HCT116 (cell line): ENCODE data around the gene SLFN5. TPM values are rescaled to one million over a fixed set of nuclear protein-coding genes. Genes with fewer than 3 reads are reported as not detected.

Source experiments
- ATAC-seq: fragments of 200-7000 bp; cut with Tn5 transposase; 2 replicates; pipeline ENCODE4 v1.9.1; 2020; ENCODE audit warnings: mild to moderate bottlenecking, moderate library complexity
- BruUV-seq: library from RNA; stranded (reverse); fragments of 400-500 nt; replicated peaks from 2 replicates; lab custom pipeline; 2021; lab: Mats Ljungman, UMichigan
- CTCF ChIA-PET: fragments of 300-600 bp; sonication (Branson Sonifier 250); formaldehyde crosslinking; loops from one replicate; lab custom pipeline; 2021; ENCODE audit warnings: antibody characterized with exemption; lab: Charles Lee
- POLR2A ChIA-PET: fragments of 300-600, 350-600 bp; sonication (Branson Sonifier 250); formaldehyde crosslinking; loops from one replicate; lab custom pipeline; 2021; ENCODE audit warnings: antibody characterized with exemption; lab: Charles Lee
- RAD21 ChIA-PET, 2 experiments: fragments of 300-600 bp; sonication (Branson Sonifier 250); formaldehyde crosslinking; loops; one replicate each; lab custom pipeline; 2023; ENCODE audit warnings: low total read pairs in 2 of 2; ENCODE audit not compliant: uncharacterized antibody in 2 of 2, unreplicated experiment in 2 of 2, low non-redundant PET in 1 of 2; lab: Charles Lee
- DNase-seq: peaks from one replicate; pipeline ENCODE4 v3.0.0-alpha.2; 2010; ENCODE audit warnings: low read depth, low spot score
- H2AFZ ChIP-seq: fragments of 200-600 bp; shearing (Covaris generic), sonication (generic); 2 replicates; pipeline ENCODE4 v1.6.1; 2017; ENCODE audit warnings: low read depth, mixed run types, mixed read lengths, antibody characterized with exemption, low read length; ENCODE audit not compliant: poor library complexity, severe bottlenecking
- H3K27ac ChIP-seq: 2 replicates; pipeline ENCODE4 v1.5.1; 2012; ENCODE audit warnings: low read depth, low read length
- H3K27me3 ChIP-seq: fragments of 200-600 bp; sonication (generic); 2 replicates; pipeline ENCODE4 v1.6.1; 2016; ENCODE audit warnings: mixed run types, low read length, mixed read lengths; ENCODE audit not compliant: insufficient read depth
- H3K36me3 ChIP-seq, 2 experiments: fragments of 200-500 bp in 1 of 2; fragments of 200-600 bp in 1 of 2; sonication (Bioruptor generic) in 1 of 2; sonication (generic) in 1 of 2; 2 replicates each; pipeline versions ENCODE4 v1.5.1 to v1.6.1; 2014 to 2016; ENCODE audit warnings: low read length in 2 of 2, inconsistent platforms in 1 of 2, mixed read lengths in 1 of 2, mixed run types in 1 of 2; ENCODE audit not compliant: insufficient read depth in 2 of 2, control insufficient read depth in 1 of 2
- H3K4me1 ChIP-seq, 2 experiments: fragments of 200-600 bp in 1 of 2; sonication (generic) in 1 of 2; 2 replicates each; pipeline versions ENCODE4 v1.5.1 to v1.6.1; 2012 to 2017; ENCODE audit warnings: low read length in 2 of 2, inconsistent platforms in 1 of 2, mild to moderate bottlenecking in 1 of 2, mixed read lengths in 1 of 2, mixed run types in 1 of 2, moderate library complexity in 1 of 2; ENCODE audit not compliant: insufficient read depth in 2 of 2, control insufficient read depth in 1 of 2
- H3K4me2 ChIP-seq: fragments of 200-600 bp; sonication (generic); 2 replicates; pipeline ENCODE4 v1.6.1; 2017; ENCODE audit warnings: mixed run types, low read length, mixed read lengths
- H3K4me3 ChIP-seq, 2 experiments: fragments of 200-600 bp in 1 of 2; sonication (generic) in 1 of 2; replicated peaks in 1 of 2; 2 replicates each; pipeline ENCODE4 v1.5.1; 2011 to 2016; ENCODE audit warnings: low read length in 2 of 2, control low read depth in 1 of 2, low read depth in 1 of 2, mild to moderate bottlenecking in 1 of 2, mixed read lengths in 1 of 2, mixed run types in 1 of 2
- H3K79me2 ChIP-seq: fragments of 200-600 bp; sonication (generic); 2 replicates; pipeline ENCODE4 v1.6.1; 2017; ENCODE audit warnings: mild to moderate bottlenecking, mixed run types, low read length, moderate library complexity, mixed read lengths; ENCODE audit not compliant: insufficient read depth
- H3K9ac ChIP-seq: fragments of 200-600 bp; sonication (generic); 2 replicates; pipeline ENCODE4 v1.6.1; 2016; ENCODE audit warnings: low read length, mixed read lengths
- H3K9me2 ChIP-seq: fragments of 200-600 bp; sonication (generic), shearing (Covaris generic); 2 replicates; pipeline ENCODE4 v1.6.1; 2017; ENCODE audit warnings: mixed run types, mild to moderate bottlenecking, moderate library complexity; ENCODE audit not compliant: insufficient read depth
- H3K9me3 ChIP-seq, 2 experiments: fragments of 200-500 bp in 1 of 2; fragments of 200-600 bp in 1 of 2; sonication (Bioruptor generic) in 1 of 2; sonication (generic) in 1 of 2; 2 replicates each; pipeline ENCODE4 v1.6.1; 2014 to 2017; ENCODE audit warnings: low read length in 2 of 2, mixed read lengths in 2 of 2, inconsistent platforms in 1 of 2, low read depth in 1 of 2, mild to moderate bottlenecking in 1 of 2, mixed run types in 1 of 2, moderate library complexity in 1 of 2; ENCODE audit not compliant: control insufficient read depth in 1 of 2, insufficient read depth in 1 of 2
- H4K20me1 ChIP-seq: fragments of 200-600 bp; sonication (generic), shearing (Covaris generic); 2 replicates; pipeline ENCODE4 v1.6.1; 2017; ENCODE audit warnings: mixed run types, mild to moderate bottlenecking, moderate library complexity; ENCODE audit not compliant: insufficient read depth
- EZH2 ChIP-seq: fragments of 200-600 bp; sonication (generic); IDR thresholded peaks from 2 replicates; pipeline ENCODE4 v1.6.1; 2017; ENCODE audit warnings: antibody characterized with exemption, mixed run types
- EZH2phosphoT487 ChIP-seq: fragments of 200-600 bp; IDR thresholded peaks from 2 replicates; pipeline ENCODE4 v1.6.1; 2018; ENCODE audit warnings: antibody characterized with exemption, borderline replicate concordance
- POLR2AphosphoS5 ChIP-seq: IDR thresholded peaks from 2 replicates; pipeline ENCODE4 v1.6.1; 2011; ENCODE audit warnings: mild to moderate bottlenecking, low read depth, low read length, moderate library complexity
- SRF ChIP-seq: IDR thresholded peaks from 2 replicates; pipeline ENCODE4 v1.6.1; 2012; ENCODE audit warnings: low read depth
- TCF7L2 ChIP-seq: IDR thresholded peaks from 2 replicates; pipeline ENCODE4 v1.7.0; 2011; ENCODE audit warnings: borderline replicate concordance, inconsistent platforms; ENCODE audit not compliant: insufficient read depth, insufficient read length; ENCODE audit errors: extremely low read depth
- ZNF274 ChIP-seq: fragments of 200-500 bp; sonication (Bioruptor generic); IDR thresholded peaks from 2 replicates; pipeline ENCODE4 v1.6.1; 2014; ENCODE audit warnings: mild to moderate bottlenecking, low read depth, low read length, inconsistent platforms
- intact Hi-C: fragments of 100-400 bp; cut with micrococcal nuclease; formaldehyde crosslinking; loops from 2 replicates; pipeline ENCODE4 v1.10.0; 2022
- total RNA-seq: library from RNA; stranded (reverse); gene quantifications from one replicate; pipeline ENCODE4 v1.2.1, GENCODE V29; 2021; ENCODE audit not compliant: unreplicated experiment
- TF ChIP-seq, protein P1 (sequence below): IDR thresholded peaks from 2 replicates; pipeline ENCODE4 v1.6.1; 2012; ENCODE audit warnings: low read depth
- TF ChIP-seq, protein P2 (sequence below), 3 experiments: fragments of 200-600 bp in 1 of 3; sonication (generic) in 1 of 3; IDR thresholded peaks in 2 of 3; conservative IDR thresholded peaks in 1 of 3; 2 replicates each; pipeline ENCODE4 v1.5.1; 2012 to 2017; ENCODE audit warnings: low read depth in 2 of 3, low read length in 2 of 3, antibody characterized with exemption in 1 of 3, borderline replicate concordance in 1 of 3, control low read depth in 1 of 3, mild to moderate bottlenecking in 1 of 3, mixed read lengths in 1 of 3, mixed run types in 1 of 3, moderate library complexity in 1 of 3; ENCODE audit not compliant: insufficient read depth in 1 of 3

The SLFN5 gene
- total RNA-seq, 1 experiment from 2014 or later: 23.7 TPM

DNA sequence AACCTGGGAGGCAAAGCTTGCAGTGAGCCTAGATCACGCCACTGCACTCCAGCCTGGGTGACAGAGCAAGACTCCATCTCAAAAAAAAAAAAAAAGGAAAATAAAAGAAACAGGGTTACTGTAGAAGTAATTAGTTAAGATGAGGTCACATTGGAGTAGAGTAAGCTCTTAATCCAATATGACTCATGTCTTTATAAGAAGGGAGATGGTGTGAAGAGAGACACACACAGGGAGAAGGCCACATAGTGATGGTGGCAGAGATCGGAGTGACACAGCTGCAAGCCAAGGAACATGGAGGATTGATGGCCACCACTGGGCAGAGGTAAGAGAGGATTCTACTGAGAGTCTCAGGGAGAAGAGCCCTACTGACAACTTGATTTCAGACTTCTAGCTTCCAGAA is 15.3 kb upstream of the SLFN5 start:
- no peaks in the 10 kb centered on the region for H3K36me3 ChIP-seq
- H3K9me2 ChIP-seq: no peaks in the 10 kb centered on the region
- H3K4me2 ChIP-seq: no peak overlapping the region
- no peak overlapping the region for H2AFZ ChIP-seq
- ChIA-PET RAD21 (no interaction called here), POLR2A (no interaction called here), CTCF (interaction anchor here (0.7 kb wide), 1 partner anchor 866 kb away, joined by 3 read pairs; no protein-coding TSS in a partner anchor)
- no peak overlapping the region for H3K4me3 ChIP-seq
- H3K27ac ChIP-seq: no peak overlapping the region
- ATAC-seq: no peak
- no peaks in the 10 kb centered on the region for H3K9me3 ChIP-seq
- 0 out of 2 replicates have a peak, but pooled peaks cover 4% of the 10 kb centered on the region for H3K27me3 ChIP-seq
- intact Hi-C loops: no loop called here
- DNase-seq: no peak
- no peaks in the 10 kb centered on the region for H4K20me1 ChIP-seq
- TF ChIP-seq ZNF274 (no peak), POLR2AphosphoS5 (no peak), EZH2 (no peak), EZH2phosphoT487 (no peak), SRF (no peak), TCF7L2 (no peak)
- TF ChIP-seq, protein P1, sequence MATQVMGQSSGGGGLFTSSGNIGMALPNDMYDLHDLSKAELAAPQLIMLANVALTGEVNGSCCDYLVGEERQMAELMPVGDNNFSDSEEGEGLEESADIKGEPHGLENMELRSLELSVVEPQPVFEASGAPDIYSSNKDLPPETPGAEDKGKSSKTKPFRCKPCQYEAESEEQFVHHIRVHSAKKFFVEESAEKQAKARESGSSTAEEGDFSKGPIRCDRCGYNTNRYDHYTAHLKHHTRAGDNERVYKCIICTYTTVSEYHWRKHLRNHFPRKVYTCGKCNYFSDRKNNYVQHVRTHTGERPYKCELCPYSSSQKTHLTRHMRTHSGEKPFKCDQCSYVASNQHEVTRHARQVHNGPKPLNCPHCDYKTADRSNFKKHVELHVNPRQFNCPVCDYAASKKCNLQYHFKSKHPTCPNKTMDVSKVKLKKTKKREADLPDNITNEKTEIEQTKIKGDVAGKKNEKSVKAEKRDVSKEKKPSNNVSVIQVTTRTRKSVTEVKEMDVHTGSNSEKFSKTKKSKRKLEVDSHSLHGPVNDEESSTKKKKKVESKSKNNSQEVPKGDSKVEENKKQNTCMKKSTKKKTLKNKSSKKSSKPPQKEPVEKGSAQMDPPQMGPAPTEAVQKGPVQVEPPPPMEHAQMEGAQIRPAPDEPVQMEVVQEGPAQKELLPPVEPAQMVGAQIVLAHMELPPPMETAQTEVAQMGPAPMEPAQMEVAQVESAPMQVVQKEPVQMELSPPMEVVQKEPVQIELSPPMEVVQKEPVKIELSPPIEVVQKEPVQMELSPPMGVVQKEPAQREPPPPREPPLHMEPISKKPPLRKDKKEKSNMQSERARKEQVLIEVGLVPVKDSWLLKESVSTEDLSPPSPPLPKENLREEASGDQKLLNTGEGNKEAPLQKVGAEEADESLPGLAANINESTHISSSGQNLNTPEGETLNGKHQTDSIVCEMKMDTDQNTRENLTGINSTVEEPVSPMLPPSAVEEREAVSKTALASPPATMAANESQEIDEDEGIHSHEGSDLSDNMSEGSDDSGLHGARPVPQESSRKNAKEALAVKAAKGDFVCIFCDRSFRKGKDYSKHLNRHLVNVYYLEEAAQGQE: no peak
- TF ChIP-seq, protein P2, sequence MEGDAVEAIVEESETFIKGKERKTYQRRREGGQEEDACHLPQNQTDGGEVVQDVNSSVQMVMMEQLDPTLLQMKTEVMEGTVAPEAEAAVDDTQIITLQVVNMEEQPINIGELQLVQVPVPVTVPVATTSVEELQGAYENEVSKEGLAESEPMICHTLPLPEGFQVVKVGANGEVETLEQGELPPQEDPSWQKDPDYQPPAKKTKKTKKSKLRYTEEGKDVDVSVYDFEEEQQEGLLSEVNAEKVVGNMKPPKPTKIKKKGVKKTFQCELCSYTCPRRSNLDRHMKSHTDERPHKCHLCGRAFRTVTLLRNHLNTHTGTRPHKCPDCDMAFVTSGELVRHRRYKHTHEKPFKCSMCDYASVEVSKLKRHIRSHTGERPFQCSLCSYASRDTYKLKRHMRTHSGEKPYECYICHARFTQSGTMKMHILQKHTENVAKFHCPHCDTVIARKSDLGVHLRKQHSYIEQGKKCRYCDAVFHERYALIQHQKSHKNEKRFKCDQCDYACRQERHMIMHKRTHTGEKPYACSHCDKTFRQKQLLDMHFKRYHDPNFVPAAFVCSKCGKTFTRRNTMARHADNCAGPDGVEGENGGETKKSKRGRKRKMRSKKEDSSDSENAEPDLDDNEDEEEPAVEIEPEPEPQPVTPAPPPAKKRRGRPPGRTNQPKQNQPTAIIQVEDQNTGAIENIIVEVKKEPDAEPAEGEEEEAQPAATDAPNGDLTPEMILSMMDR (IDR thresholded peaks at IDR 0.05 in 2 of 3, conservative IDR thresholded peaks at IDR 0.05 in 1 of 3; ENCODE audit: borderline replicate concordance in 1 of 3, insufficient read depth in 1 of 3, low read depth in 2 of 3, low read length in 2 of 3): no peak
- H3K79me2 ChIP-seq: no peaks in the 10 kb centered on the region
- H3K4me1 ChIP-seq: no peaks in the 10 kb centered on the region
- BruUV-seq: no TSS peak
- H3K9ac ChIP-seq: no peak overlapping the region
